Peyer's patch (tissue), 4 donors: Measurements from ENCODE around the gene CACNA1H.

Source experiments
- CTCF ChIP-seq, 6 experiments: fragments of 450-650 bp in 4 of 6; fragments of 200-600 bp in 2 of 6; sonication (generic) in 1 of 6; IDR thresholded peaks; one replicate each; pipeline ENCODE4 v1.5.1; 2017 to 2019; ENCODE audit warnings: antibody characterized with exemption in 6 of 6, mild to moderate bottlenecking in 3 of 6, moderate library complexity in 1 of 6
- POLR2A ChIP-seq, 2 donors: fragments of 450-650 bp; IDR thresholded peaks; one replicate each; pipeline ENCODE4 v1.5.1; 2017; ENCODE audit warnings: antibody characterized with exemption in 2 of 2, mild to moderate bottlenecking in 2 of 2, moderate library complexity in 2 of 2

DNA sequence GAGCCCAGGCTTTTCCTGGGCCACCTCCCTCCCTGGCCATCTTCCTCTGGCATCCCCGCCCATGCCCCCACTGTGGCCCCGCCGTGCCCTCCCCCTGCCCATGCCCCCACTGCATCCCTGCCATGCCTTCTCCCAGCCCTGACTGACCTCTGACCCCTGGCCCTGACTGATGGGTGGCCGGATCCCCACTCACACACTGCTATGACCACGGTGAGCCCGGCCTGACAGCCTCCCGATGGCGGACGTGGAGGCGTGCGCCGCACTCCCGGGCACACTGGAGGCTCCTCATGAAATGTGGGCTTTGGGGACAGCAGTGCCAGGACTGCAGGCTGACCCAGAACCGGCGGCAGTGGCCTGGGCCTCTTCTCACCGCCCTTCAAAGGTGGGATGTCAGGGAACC is 46.2 kb upstream of the CACNA1H start:
- TF ChIP-seq CTCF (IDR thresholded peaks at IDR 0.05) (no peak), POLR2A (IDR thresholded peaks at IDR 0.05) (no peak)
